Osteocyte (in vitro differentiated cells): ENCODE measurements around the gene FAM53A. TPM values are rescaled to one million over a fixed set of nuclear protein-coding genes. Genes with fewer than 3 reads are reported as not detected.

ENCODE experiments used
- DNase-seq: peaks from one replicate; pipeline ENCODE4 v3.0.0; 2021; ENCODE audit warnings: mixed read lengths; ENCODE audit not compliant: unreplicated experiment; ENCODE audit errors: extremely low spot score
- H3K27ac Mint-ChIP-seq: one replicate; pipeline ENCODE4 v1.8.0; 2021; ENCODE audit warnings: mild to moderate bottlenecking, mixed read lengths; ENCODE audit not compliant: unreplicated experiment
- H3K27me3 Mint-ChIP-seq: one replicate; pipeline ENCODE4 v1.8.0; 2021; ENCODE audit warnings: mixed read lengths; ENCODE audit not compliant: unreplicated experiment
- H3K36me3 Mint-ChIP-seq: one replicate; pipeline ENCODE4 v1.8.0; 2021; ENCODE audit warnings: mixed read lengths; ENCODE audit not compliant: unreplicated experiment
- H3K4me1 Mint-ChIP-seq: one replicate; pipeline ENCODE4 v1.8.0; 2021; ENCODE audit warnings: mixed read lengths; ENCODE audit not compliant: unreplicated experiment
- H3K4me3 Mint-ChIP-seq: one replicate; pipeline ENCODE4 v1.8.0; 2021; ENCODE audit warnings: mild to moderate bottlenecking, moderate library complexity, mixed read lengths; ENCODE audit not compliant: unreplicated experiment
- H3K9me3 Mint-ChIP-seq: one replicate; pipeline ENCODE4 v1.8.0; 2021; ENCODE audit warnings: mixed read lengths; ENCODE audit not compliant: unreplicated experiment
- CTCF ChIP-seq: fragments of 200-600 bp; sonication (generic); IDR thresholded peaks from 2 replicates; pipeline ENCODE4 v1.5.0; 2021; ENCODE audit warnings: antibody characterized with exemption, mild to moderate bottlenecking, moderate library complexity
- total RNA-seq: library from RNA; stranded (reverse); gene quantifications from 2 replicates; pipeline ENCODE4 v1.2.1, GENCODE V29; 2021

The FAM53A gene
- total RNA-seq, 1 donor from 2014 or later, result 6.2 TPM

GRCh38 chr4:1614854-1615595 is 69.1 kb downstream of the FAM53A start:
- Mint-ChIP-seq H3K4me3 (no peak overlapping the region), H3K36me3 (no peaks in the 10 kb centered on the region), H3K9me3 (no peaks in the 10 kb centered on the region), H3K4me1 (no peaks in the 10 kb centered on the region), H3K27me3 (no peaks in the 10 kb centered on the region), H3K27ac (no peak overlapping the region)
- TF ChIP-seq CTCF, result no peak
- no peak for DNase-seq

GRCh38 chr4:1614502-1614853 is 69.6 kb downstream of the FAM53A start:
- Mint-ChIP-seq H3K27me3 (no peaks in the 10 kb centered on the region), H3K27ac (no peak overlapping the region)
- DNase-seq, result no peak

GRCh38 chr4:1614049-1614448 is 70.1 kb downstream of the FAM53A start:
- H3K4me1 Mint-ChIP-seq, result no peaks in the 10 kb centered on the region
- no peaks in the 10 kb centered on the region for H3K27me3 Mint-ChIP-seq
- H3K27ac Mint-ChIP-seq, result no peak overlapping the region
- TF ChIP-seq CTCF, result no peak
- H3K4me3 Mint-ChIP-seq, result no peak overlapping the region
- no peaks in the 10 kb centered on the region for H3K9me3 Mint-ChIP-seq
- DNase-seq, result no peak
- no peaks in the 10 kb centered on the region for H3K36me3 Mint-ChIP-seq

More at GRCh38 chr4:1614502-1614853, 69.6 kb downstream of the FAM53A start:
- H3K4me3 Mint-ChIP-seq, result no peak overlapping the region
- H3K4me1 Mint-ChIP-seq, result no peaks in the 10 kb centered on the region
- no peaks in the 10 kb centered on the region for H3K36me3 Mint-ChIP-seq
- no peak for TF ChIP-seq CTCF
- no peaks in the 10 kb centered on the region for H3K9me3 Mint-ChIP-seq

GRCh38 chr4:1613099-1613495 is 71.0 kb downstream of the FAM53A start:
- Mint-ChIP-seq H3K4me1 (no peaks in the 10 kb centered on the region), H3K27me3 (no peaks in the 10 kb centered on the region), H3K27ac (no peak overlapping the region), H3K9me3 (no peaks in the 10 kb centered on the region), H3K36me3 (no peaks in the 10 kb centered on the region), H3K4me3 (no peak overlapping the region)
- DNase-seq, result no peak
- no peak for TF ChIP-seq CTCF

- no peaks in the 10 kb centered on the region for H3K27me3 Mint-ChIP-seq
- H3K4me1 Mint-ChIP-seq, result no peaks in the 10 kb centered on the region
- no peak overlapping the region for H3K27ac Mint-ChIP-seq
- DNase-seq, result no peak
- no peaks in the 10 kb centered on the region for H3K36me3 Mint-ChIP-seq
- H3K4me3 Mint-ChIP-seq, result no peak overlapping the region
- no peak for TF ChIP-seq CTCF
- H3K9me3 Mint-ChIP-seq, result no peaks in the 10 kb centered on the region
Observed at GRCh38 chr4:1612278-1613098, 71.6 kb downstream of the FAM53A start.
